ENCODE measurements around the gene AMH.

DNA sequence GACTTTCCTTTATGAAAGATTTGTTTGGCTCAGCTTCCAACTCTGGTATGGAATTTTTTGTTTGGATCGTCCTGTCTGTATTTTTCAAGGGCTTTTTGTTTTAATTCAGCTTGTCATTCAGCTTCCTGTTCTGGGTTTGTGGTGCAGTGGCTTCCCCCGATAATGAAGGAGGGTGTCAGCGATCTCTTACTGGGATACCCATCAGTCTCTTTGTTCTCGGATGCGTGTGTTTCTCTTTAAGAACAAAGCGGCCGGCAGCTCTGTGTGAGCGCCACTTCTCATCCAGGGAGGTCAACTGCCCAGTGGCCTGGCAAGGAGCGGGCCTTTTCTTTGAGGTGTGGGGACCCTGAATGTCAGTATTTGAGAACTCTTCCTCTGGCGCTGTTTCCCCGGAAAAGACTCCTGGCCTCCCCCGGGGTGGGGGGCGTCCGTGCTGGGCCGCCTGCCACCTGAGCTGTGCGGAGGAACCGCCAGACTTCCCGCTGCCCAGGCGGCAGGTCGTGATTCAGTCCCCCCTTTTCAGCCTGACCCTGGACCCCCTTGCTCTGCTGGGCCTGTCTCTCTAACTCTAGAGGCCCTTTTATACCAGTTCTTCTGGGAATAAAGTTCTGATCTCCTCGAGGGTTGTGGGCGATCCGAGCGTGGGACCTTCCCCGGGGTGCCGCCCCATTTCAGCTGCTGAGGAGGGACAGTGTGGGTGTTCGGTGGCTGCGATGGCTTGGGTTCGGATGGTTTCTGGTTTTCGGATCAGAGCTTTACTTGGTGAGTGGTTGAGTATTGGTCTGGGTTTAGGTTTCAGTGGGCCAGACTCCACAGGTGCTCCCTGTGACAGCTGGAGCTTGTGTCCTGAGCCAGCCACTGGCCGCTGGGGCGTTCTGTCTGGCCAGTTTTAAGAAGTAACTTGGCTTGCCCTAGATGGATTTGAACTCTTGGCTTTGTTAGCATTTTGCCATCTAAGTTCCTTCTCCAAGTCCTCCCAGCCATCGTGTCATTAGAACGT is 9.1 kb upstream of the AMH start:
- TF ChIP-seq, protein P1, sequence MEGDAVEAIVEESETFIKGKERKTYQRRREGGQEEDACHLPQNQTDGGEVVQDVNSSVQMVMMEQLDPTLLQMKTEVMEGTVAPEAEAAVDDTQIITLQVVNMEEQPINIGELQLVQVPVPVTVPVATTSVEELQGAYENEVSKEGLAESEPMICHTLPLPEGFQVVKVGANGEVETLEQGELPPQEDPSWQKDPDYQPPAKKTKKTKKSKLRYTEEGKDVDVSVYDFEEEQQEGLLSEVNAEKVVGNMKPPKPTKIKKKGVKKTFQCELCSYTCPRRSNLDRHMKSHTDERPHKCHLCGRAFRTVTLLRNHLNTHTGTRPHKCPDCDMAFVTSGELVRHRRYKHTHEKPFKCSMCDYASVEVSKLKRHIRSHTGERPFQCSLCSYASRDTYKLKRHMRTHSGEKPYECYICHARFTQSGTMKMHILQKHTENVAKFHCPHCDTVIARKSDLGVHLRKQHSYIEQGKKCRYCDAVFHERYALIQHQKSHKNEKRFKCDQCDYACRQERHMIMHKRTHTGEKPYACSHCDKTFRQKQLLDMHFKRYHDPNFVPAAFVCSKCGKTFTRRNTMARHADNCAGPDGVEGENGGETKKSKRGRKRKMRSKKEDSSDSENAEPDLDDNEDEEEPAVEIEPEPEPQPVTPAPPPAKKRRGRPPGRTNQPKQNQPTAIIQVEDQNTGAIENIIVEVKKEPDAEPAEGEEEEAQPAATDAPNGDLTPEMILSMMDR (conservative IDR thresholded peaks at IDR 0.05; ENCODE audit: low read length) = no peak
- TF ChIP-seq EZH2phosphoT487 (IDR thresholded peaks at IDR 0.05; ENCODE audit: borderline replicate concordance, low read depth, low read length) = no peak
